GM21825 (cell line): ENCODE measurements around the gene MTFP1.
"Not testable (repeated sequence)": the region's sequence is repeated elsewhere in the genome, so short reads cannot be mapped to it uniquely, and the experiment has no call there.

Experiments
- ATAC-seq: cut with Tn5 transposase; IDR thresholded peaks from one replicate; pipeline ENCODE4 v1.9.1; 2021; ENCODE audit warnings: mild to moderate bottlenecking, moderate library complexity; ENCODE audit not compliant: unreplicated experiment

Gene MTFP1

DNA sequence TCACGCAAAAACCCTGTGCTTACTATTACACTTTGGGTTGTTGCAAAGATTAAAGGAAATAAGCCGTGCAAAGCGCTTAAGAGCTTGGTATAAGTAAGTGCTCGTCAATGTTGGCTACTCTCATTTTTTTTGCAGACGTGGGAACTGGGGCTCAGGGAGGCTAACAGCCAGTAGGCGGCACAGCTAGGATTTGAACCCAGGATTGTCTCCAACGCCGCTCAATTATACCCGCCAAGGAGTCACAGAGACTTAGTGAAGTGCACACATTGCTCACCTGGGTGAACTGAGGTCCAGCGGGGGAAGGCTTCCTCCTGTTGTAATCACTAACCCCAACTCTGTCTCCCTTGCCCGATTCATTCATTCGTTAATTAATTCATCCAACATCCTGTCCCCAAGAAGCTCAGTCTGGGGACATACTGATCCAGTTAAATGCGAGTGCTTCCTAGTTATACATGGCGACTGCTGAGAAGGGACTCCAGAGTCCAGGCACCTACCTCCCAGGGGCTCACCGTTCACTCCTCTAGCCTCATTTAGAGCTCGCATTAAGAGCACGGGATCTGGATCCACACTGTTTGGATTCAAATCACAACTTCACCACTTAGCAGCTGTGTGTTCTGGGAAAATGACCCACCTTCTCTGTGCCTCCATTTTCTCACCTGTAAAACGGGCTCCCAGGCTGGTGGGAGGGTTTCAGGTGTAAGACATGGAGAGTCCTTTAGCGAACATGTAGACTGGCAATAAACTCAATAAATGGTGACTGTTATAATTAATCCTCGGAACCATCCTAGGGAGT lies 838 bp upstream of the MTFP1 start:
- ATAC-seq: no peak

DNA sequence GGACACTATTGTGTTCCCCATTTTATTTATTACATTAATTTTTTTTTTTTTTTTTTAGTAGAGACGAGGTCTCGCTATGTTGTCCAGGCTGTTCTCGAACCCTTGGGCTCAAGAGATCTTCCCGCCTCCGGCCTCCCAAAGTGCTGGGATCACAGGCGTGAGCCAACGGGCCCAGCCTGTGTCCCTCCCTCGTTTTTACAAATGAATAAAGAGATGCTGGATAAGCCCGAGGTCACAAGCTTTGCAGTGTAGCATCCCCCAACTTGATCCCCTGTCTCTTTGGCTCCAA lies 297 bp upstream of the MTFP1 start:
- ATAC-seq: no peak

DNA sequence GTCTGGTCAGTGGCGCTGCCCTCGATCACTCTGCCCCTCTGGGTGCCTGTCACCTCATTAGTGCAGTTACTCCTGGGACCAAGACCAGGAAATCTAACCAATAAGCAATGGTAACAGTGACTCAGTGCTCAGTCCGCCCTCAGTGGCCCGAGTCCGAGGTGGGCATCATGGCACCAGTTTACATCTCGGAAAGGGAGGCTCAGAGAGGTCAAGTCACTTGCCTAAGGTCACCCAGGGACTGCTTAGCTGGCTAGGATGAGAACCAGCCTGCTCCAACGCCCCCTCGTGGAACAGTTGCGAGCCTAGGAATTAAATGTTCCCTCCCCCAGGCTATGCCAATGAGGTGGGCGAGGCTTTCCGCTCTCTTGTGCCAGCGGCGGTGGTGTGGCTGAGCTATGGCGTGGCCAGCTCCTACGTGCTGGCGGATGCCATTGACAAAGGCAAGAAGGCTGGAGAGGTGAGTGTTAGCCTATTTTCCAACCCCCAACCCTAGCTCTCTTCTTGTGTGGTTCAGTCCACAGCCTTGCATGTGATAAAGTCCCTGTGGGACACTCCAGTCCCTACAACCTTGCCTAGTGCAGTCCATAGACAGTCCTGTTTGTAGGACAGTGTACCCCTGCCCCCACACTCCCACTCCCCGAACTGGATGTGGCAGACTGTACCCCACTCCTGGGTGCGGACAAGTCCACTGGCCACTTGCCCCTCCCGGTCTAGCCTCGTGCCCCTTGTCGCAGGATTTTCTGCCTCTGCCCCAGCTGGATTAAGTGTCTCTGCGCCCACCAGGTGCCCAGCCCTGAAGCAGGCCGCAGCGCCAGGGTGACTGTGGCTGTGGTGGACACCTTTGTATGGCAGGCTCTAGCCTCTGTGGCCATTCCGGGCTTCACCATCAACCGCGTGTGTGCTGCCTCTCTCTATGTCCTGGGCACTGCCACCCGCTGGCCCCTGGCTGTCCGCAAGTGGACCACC lies 1.1 kb downstream of the MTFP1 start:
- no peak for ATAC-seq

DNA sequence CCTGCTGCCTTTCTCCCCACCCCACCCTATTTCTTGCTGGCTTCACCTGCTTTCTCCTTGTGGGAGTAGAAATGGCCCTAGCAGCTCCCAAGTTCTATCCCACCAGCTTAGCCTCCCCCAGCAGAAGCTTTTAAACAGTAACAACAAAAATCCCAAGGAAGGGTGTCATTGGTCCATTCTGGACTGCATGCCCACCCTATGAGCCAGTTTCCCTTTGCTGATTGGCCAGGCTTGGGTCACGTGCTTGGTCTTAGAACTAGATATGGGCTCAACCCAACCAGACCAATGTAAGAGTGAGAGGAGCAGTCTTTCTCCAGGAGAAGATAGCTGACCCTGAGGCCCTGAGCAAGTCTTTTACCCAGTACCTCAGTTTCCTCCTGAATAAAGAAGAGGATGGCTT lies 2.3 kb downstream of the MTFP1 start:
- ATAC-seq: no peak

DNA sequence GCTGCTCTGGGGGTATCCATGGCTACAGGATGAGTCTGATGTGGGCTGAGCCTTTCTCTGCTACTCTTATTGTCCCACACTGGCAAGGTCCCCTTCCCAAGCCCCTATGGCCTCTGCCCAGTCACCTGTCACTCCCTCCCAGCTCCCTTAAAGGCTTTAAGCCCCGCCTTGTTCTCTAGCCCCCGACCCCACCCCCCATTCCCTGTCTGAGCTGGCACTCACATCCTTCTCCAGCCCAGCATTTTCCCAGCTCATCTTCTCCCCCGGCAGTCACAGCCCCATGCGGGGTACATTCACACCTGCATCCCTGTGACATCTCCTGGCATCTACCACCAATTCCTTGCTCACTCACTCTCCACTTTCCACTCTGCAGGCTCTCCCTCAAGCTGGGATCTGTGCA lies 4.3 kb downstream of the MTFP1 start:
- ATAC-seq: no peak

DNA sequence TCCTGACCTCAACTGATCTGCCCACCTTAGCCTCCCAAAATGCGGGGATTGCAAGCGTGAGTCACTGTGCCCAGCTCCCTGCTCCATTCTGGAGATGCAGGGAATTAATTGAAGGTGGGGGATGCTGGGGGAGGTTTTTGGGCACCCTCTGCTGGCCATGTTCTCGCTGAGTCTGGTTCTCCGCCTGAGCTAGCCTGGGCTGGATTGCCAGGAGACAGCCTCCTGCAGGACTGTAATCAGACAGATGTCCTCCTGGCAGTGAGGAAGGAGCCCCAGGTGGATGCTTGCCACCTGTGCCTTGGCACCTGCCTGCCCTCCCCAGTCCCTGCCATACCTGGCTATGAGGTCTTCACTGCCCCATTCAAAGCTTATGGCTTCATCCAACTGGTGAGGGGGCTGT lies 5.4 kb downstream of the MTFP1 start:
- ATAC-seq: no peak

DNA sequence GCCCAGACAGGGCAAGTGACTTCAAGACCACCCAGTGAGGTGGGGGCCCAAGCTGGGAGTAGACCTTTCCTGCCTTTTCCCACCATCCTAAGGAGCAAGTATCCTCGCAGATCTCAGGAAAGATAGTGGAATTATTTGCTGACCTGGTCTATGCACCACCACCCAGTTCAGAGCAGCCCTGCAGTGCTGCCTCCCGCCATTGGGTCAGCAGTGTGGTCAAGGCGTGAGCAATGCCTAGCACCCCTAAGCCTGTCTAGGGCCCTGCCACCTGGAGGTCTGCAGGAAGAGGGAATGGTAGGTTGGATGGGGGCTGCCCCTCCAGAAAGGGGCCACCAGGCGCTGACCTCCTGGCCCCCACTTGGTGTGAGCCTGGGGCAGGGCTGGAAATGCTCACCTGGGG lies 6.5 kb downstream of the MTFP1 start:
- ATAC-seq: no peak

DNA sequence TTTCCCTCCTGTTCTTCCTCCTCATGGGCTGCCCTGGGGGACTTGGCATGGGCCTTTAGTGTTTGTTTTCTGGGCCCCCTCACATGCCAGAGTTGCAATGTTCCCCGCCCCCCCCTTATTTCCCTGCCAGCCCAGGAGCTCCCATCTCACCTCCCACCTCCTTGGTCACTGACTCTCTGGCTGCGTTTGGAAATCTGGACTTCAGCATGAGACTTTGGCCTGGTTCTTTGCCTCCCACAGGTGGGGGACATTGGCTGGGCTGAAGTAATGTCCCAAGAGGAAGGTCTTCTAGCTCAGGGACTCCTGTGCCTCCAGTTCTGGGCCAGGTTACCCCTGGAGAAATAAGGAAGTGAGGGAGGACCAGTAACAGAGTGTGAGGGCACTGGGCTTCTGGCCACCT lies 7.0 kb downstream of the MTFP1 start:
- no peak for ATAC-seq

DNA sequence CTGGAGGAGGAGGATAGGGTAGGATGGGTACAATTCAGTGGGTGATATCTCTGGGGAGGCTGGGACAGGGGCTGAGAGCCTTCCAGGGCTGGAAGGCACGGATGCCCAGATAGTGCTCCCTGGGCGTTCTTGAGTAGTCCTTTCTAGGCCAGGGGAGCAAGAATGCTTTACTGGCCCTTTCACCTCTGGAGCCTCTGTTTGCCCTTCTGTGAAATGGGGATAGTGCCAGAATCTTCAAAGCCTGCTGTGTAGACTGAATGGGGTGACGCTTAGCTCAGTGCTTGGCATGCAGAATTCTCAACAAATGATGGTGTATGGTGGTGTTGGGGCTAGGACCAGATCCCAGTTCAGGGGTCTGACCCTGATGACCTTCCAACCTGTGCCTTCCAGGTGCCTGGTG lies 7.7 kb downstream of the MTFP1 start:
- ATAC-seq: no peak

DNA sequence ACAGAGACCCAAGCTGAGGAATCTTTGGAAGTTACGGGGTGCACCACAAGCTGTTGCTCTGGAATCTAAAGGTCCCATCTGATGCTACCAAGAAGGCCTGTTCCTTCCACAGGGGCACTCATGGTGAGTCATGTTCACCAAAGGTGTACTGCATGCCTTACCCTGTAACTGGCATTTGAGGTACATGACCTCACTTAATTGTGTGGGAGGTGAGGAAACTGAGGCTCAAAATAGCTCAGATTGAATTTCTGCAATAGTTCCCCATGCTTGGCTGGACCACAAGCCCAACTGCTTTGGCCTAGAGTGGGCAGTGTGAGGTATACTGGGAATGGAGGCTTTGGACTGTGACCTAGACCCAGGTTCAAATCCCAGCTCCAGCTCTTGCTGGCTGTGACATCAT lies 8.2 kb downstream of the MTFP1 start:
- ATAC-seq: no peak

DNA sequence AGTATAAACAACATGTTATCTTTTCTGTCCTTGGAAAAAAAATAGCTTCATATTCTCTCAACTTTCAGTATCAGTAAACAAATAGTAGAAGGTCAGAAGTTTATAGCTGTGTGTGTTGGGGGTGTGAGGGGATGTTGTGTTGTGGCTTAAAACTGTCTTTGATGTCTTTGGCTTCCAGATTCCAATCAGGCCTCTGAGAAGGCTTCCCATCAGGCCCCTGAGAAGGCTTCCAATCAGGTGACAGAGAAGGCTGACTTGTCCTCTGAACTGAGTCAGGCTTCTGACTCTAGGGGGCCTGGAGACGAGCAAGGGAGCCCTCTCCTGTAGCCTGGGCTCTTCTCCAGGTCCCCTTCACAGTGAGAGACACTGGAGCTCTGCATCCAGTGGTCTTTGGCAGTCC lies 9.3 kb downstream of the MTFP1 start:
- ATAC-seq: no peak

DNA sequence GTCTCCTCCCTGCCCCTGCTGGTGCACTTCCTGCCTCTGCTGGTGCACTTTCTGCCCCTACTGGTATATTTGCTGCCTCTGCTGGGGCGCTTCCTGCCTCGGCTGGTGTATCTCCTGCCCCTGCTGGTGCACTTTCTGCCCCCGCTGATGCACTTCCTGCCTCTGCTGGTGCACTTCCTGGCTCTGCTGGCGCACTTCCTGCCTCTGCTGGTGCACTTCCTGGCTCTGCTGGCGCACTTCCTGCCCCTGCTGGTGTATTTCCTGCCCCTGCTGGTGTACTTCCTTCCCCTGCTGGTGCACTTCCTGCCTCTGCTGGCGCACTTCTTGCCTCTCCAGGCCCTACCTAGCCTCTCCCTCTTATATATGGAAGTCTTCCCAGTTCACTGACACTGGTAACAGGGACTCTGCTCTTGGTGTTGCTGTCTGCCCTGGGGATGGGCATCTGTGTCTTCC lies 10.1 kb downstream of the MTFP1 start:
- no peak for ATAC-seq

DNA sequence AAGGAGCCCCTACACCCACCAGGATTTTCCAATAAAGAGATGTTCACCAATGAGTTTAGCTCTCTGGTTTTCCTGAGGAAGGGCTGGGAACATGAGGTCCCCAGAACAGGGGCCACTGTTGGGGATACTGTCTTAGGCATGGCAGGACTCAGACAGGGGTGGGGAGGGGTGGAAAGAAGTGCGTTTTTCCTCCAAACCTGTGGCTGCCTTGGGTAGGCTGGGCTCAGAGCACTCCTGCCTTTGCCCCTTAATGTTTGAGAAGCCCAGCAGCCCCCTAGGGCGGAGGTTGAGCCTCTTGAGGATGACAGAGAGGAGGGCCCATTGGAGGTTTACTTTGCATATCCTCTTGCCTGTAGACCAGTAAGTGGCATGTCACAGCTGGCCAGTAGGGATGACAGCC lies 10.6 kb downstream of the MTFP1 start:
- no peak for ATAC-seq

DNA sequence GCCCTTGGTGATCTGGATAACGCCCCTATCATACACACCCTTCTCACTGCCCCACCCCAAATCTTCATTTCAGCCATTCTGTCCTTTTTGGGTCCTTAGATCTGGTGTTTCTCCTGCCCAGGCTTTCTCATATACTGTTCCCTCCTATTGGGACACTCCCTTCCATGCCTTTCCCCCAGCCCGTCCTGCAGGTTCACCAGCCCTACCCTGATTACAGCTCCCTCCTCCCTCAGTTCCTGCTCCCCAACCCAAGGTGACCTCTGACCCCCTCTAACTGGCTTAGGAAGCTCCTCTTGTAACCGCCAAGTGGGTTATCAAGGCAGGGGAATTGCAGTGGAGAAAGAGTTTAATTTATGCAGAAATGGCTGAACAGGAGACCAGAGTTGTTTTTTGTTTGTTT lies 13.0 kb downstream of the MTFP1 start:
- no peak for ATAC-seq

DNA sequence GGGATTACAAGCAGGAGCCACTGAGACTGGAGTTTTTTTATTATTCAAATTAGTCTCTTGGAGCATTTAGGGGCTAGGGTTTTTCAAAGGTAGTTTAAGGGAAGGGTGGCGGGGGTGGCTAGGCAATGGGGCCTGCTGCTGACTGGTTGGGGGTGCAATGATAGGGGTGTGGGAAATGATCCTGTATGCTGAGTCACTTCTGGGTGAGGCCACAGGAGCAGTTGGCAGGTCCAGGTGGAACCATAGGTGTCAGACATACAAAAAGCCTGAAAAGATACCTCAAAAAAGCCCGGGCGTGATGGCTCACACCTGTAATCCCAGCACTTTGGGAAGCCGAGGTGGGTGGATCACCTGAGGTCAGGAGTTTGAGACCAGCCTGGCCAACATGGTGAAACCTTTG lies 13.7 kb downstream of the MTFP1 start:
- ATAC-seq: no peak

DNA sequence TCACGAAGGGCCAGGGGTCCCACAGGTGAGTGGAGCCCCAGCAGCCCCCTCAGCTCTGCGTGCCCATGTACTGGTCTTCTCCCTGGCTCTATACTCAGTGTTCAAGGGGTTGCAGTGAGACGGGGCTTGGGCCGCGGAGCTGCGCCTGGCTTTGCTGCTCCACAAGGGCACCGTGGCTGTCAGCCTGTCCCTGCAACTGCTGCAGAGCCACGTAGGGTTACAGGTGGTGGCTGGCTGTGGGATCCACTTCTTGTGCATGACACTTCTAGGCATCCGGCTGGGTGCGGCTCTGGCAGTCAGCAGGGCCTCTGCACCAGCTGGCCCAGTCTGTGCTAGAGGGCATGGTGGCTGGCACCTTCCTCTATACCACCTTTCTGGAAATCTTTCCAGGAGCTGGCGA lies 14.3 kb downstream of the MTFP1 start:
- ATAC-seq: no peak

DNA sequence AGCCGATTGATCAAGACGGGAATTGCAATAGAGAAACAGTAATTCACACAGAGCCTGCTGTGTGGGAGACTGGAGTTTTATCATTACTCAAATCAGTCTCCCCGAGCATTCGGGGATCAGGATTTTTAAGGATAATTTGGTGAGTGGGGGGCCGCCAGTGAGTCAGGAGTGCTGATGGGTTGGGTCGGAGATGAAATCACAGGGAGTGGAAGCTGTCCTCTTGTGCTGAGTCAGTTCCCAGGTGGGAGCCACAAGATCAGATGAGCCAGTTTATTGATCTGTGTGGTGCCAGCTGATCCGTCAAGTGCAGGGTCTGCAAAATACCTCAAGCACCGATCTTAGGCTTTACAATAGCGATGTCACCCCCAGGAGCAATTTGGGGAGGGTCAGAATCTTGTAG lies 15.5 kb downstream of the MTFP1 start:
- ATAC-seq: no peak

DNA sequence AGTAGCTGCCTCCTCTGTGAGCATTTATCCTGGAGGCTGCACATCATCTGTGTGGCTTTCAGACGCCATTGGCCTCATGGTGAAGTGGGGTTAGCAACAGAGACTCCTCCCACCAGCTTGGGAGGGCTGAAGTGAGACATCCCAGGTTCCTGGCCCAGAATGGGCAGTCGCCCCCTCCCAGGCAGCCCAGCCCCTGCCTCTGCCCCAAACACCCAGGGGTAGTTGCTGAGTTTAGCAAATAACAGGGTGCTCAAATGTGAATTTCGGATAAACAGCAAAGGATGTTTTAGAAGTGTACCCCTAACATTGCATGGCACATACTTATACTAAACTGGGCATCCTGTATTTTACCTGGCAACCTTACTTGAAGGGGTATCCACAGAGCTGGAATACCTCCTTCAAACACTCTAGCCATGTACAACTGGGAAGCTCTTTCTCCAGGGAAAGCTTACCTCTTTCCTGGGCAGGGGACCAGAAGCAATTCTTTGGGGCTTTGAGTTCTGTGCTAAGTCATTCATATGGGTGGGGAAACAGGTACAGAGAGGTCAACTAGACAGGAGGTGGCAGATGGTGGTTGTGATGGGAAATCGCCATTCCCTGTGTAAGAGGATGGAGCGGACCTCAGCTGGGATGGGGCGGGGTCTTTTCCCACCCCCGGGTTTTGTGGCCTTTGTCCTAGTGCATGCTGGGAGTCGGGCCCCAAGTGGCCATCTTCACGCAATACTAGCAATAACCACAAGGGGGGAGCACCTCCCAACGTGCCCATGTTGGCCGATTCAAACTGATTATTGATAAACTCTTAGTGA lies 19.3 kb downstream of the MTFP1 start:
- no peak for ATAC-seq

DNA sequence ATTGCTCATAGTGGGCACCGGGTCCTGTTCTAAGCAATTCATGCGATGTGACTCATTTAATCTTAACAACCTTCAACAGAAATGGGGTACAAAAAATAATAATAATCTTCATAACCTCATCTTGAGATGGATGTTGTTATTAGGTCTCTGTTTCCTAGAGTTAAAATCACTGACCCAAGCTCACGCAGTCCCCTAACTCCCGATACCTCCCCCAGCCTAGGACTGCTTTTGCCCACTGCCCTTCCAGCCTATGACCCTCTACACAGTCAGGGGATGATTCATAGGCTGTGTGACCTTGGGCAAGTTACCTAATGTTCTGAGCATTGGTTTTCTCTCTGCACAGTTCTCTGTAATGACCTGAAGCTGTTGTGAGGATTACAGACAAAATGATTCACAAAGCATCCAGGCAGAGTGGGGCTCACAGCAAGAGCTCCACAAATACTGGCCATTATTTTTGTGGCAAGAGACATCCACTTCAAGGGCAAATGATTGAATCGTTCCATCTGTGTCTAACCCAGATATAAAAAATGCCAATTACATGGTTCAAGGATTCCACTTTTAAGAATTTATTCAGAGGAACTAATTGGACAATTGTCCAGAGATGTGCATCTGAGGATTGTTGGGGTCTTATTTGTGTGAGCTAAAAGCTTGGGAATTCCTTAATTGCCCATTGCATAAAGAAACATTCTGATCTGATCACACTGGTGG lies 20.0 kb downstream of the MTFP1 start:
- ATAC-seq: no peak

DNA sequence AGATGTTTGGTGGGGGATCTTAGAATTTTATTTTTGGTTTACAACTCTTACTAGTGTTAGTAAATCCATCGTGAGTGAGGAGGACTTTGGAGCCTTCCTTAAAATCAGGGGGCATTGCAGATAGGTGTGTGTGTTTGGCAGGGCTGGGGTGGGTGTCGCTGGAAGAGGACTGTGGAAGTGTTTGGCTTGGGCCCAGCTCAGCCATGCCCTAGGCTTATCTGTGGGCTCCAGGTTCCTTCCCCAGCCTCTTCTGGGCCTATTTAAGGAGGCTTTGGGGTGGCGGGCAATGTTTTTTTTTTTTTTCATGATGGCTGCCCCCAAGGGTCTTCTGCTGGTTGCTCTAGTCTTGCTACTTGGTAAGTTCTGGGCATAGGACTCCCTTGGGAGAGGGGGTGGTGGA lies 22.1 kb downstream of the MTFP1 start:
- ATAC-seq: no peak

DNA sequence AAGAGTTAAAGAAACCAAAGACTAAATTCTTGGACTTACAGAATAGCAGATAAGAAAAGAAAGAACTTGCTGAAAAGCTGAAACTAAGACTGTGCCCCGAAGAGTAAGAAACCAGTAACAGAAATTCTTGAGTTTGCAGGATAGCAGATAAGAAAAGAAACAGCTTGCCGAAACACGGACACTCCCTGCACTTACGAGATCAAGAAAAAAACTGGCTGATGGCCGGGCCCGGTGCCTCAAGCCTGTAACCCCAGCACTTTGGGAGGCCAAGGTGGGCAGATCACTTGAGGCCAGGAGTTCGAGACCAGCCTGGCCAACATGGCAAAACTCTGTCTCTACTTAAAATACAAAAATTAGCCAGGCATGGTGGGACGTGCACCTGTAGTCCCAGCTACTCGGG lies 25.9 kb downstream of the MTFP1 start:
- ATAC-seq: not testable (repeated sequence)
